GM12878 (cell line): ENCODE measurements around the gene C1GALT1. TPM values are rescaled to one million over a fixed set of nuclear protein-coding genes. Genes with fewer than 3 reads are reported as not detected.

Experiments used
- ATAC-seq: fragments of 200-7000 bp; cut with Tn5 transposase; 3 replicates; pipeline ENCODE4 v1.9.1; 2020; ENCODE audit warnings: mild to moderate bottlenecking, moderate library complexity
- BruUV-seq: library from RNA; stranded (reverse); fragments of 400-500 nt; replicated peaks from 2 replicates; lab custom pipeline; 2021; lab: Mats Ljungman, UMichigan
- CTCF ChIA-PET: fragments of 300-600 bp; sonication (Branson Sonifier 250); formaldehyde crosslinking; extraction: SDS; loops from one replicate; lab custom pipeline; 2021; ENCODE audit warnings: inconsistent platforms; lab: Yijun Ruan, JAX
- POLR2A ChIA-PET: fragments of 350-600 bp; formaldehyde crosslinking; extraction: SDS; loops from one replicate; lab custom pipeline; 2021; ENCODE audit warnings: inconsistent platforms; lab: Charles Lee
- RAD21 ChIA-PET: fragments of 300-600 bp; sonication (Branson Sonifier 250); formaldehyde crosslinking; loops from one replicate; lab custom pipeline; 2023; ENCODE audit warnings: antibody characterized with exemption; ENCODE audit not compliant: unreplicated experiment; lab: Charles Lee
- SMC1A ChIA-PET: fragments of 300-600 bp; sonication (Branson Sonifier 250); formaldehyde crosslinking; loops from one replicate; lab custom pipeline; 2023; ENCODE audit not compliant: unreplicated experiment, uncharacterized antibody; lab: Charles Lee
- DNase-seq: peaks from one replicate; pipeline ENCODE4 v3.0.0-alpha.2; 2011; ENCODE audit warnings: low read depth, low spot score
- FAIRE-seq: peaks from 3 replicates; lab custom pipeline; 2011; peaks lifted over from hg19 to GRCh38; lab: Jason Lieb, UNC
- H2AFZ ChIP-seq: 2 replicates; pipeline ENCODE4 v1.6.0; 2011; ENCODE audit warnings: low read depth, low read length, control low read depth; ENCODE audit not compliant: control insufficient read depth
- H3K27ac ChIP-seq: 2 replicates; pipeline ENCODE4 v1.5.1; 2011; ENCODE audit warnings: control low read depth; ENCODE audit not compliant: control insufficient read depth, insufficient read depth
- H3K27me3 ChIP-seq, 2 experiments: replicated peaks in 1 of 2; 2 replicates each; pipeline versions ENCODE4 v1.6.0 to v1.6.1; 2011; ENCODE audit warnings: low read length in 1 of 2; ENCODE audit not compliant: control insufficient read depth in 2 of 2, insufficient read depth in 2 of 2
- H3K36me3 ChIP-seq, 2 experiments: 2 replicates each; pipeline ENCODE4 v1.5.1; 2011; ENCODE audit warnings: low read length in 1 of 2; ENCODE audit not compliant: control insufficient read depth in 2 of 2, insufficient read depth in 2 of 2
- H3K4me1 ChIP-seq: 2 replicates; pipeline ENCODE4 v1.6.1; 2011; ENCODE audit warnings: mild to moderate bottlenecking, low read length, moderate library complexity, mixed read lengths; ENCODE audit not compliant: control insufficient read depth, insufficient read depth
- H3K4me2 ChIP-seq: 2 replicates; pipeline ENCODE4 v1.6.0; 2011; ENCODE audit warnings: control low read depth; ENCODE audit not compliant: control insufficient read depth, insufficient read depth
- H3K4me3 ChIP-seq: fragments of 200-600 bp; sonication (generic); 2 replicates; pipeline ENCODE4 v1.5.1; 2016
- H3K79me2 ChIP-seq: 2 replicates; pipeline ENCODE4 v1.6.0; 2011; ENCODE audit warnings: low read length; ENCODE audit not compliant: control insufficient read depth, insufficient read depth
- H3K9ac ChIP-seq: 2 replicates; pipeline ENCODE4 v1.8.0; 2011; ENCODE audit warnings: low read length, control low read depth, mixed read lengths; ENCODE audit not compliant: control insufficient read depth, insufficient read depth
- H3K9me3 ChIP-seq: replicated peaks from 3 replicates; pipeline ENCODE4 v1.5.1; 2011; ENCODE audit warnings: mild to moderate bottlenecking, low read length; ENCODE audit not compliant: control insufficient read depth, insufficient read depth
- H4K20me1 ChIP-seq: 2 replicates; pipeline ENCODE4 v1.6.0; 2011; ENCODE audit not compliant: control insufficient read depth, insufficient read depth
- EZH2 ChIP-seq: IDR thresholded peaks from 2 replicates; pipeline ENCODE4 v1.6.1; 2012; ENCODE audit warnings: low read depth, mild to moderate bottlenecking, control low read depth, inconsistent platforms, low read length, borderline replicate concordance; ENCODE audit not compliant: control insufficient read depth
- GATAD2B ChIP-seq: fragments of 450-650 bp; conservative IDR thresholded peaks from 2 replicates; pipeline ENCODE4 v1.6.1; 2017; ENCODE audit warnings: low read depth, mild to moderate bottlenecking, moderate library complexity
- IKZF1 ChIP-seq: fragments of 450-650 bp; conservative IDR thresholded peaks from 2 replicates; pipeline ENCODE4 v1.6.1; 2017; ENCODE audit warnings: antibody characterized with exemption, mild to moderate bottlenecking
- IKZF2 ChIP-seq, 2 experiments: fragments of 450-650 bp; IDR thresholded peaks; 2 replicates each; pipeline ENCODE4 v1.6.1; 2017; ENCODE audit warnings: mild to moderate bottlenecking in 2 of 2, moderate library complexity in 2 of 2
- NBN ChIP-seq: fragments of 450-650 bp; IDR thresholded peaks from 2 replicates; pipeline ENCODE4 v1.6.1; 2016
- RCOR1 ChIP-seq: conservative IDR thresholded peaks from 2 replicates; pipeline ENCODE4 v1.6.1; 2012; ENCODE audit warnings: low read depth, low read length, improper control_type of control experiment
- SIN3A ChIP-seq: IDR thresholded peaks from 2 replicates; pipeline ENCODE4 v1.6.1; 2012; ENCODE audit warnings: low read depth, low read length, improper control_type of control experiment
- ZNF217 ChIP-seq: fragments of 450-650 bp; IDR thresholded peaks from 2 replicates; pipeline ENCODE4 v1.6.1; 2017; ENCODE audit warnings: antibody characterized with exemption, mild to moderate bottlenecking
- WGBS: methylation state at CpG from one replicate; pipeline ENCODE4 v1.1.6; 2016; ENCODE audit warnings: low lambda C conversion rate; ENCODE audit not compliant: insufficient replicate concordance, insufficient coverage; ENCODE audit errors: missing lambda C conversion rate; 5-methylcytosine and 5-hydroxymethylcytosine counted together
- in situ Hi-C: fragments of 300-500 bp; cut with MboI; formaldehyde crosslinking; loops from 9 replicates; pipeline ENCODE4 v1.14.3; 2018; ENCODE audit warnings: mixed read lengths
- intact Hi-C: fragments of 100-400 bp; cut with micrococcal nuclease; formaldehyde crosslinking; loops from one replicate; pipeline ENCODE4 v1.14.2; 2022; ENCODE audit not compliant: unreplicated experiment
- polyA plus RNA-seq, 11 experiments: library from polyadenylated mRNA; depleted of rRNA in 4 of 11; unstranded in 6 of 11; stranded (reverse) in 5 of 11; fragments of >200 nt; fragmentation: Nextera tagmentation in 4 of 11; fragmentation: Illumina TruSeq in 1 of 11; extraction: Ambion mirVana in 4 of 11; extraction: Trizol in 1 of 11; gene quantifications; 1 replicate in 1 of 11; 2 replicates in 10 of 11; pipeline versions ENCODE4 v1.2.1 to v1.2.3, GENCODE V29; 2011 to 2016; ENCODE audit warnings: inconsistent platforms in 2 of 11, missing spikeins in 2 of 11, low read depth in 1 of 11
- total RNA-seq, 4 experiments: library from RNA; depleted of rRNA in 3 of 4; stranded (reverse); fragments of >200 nt in 3 of 4; fragmentation: Illumina TruSeq in 1 of 4; extraction: Trizol in 1 of 4; gene quantifications; 2 replicates each; pipeline versions ENCODE4 v1.2.1 to v1.2.3, GENCODE V29; 2013 to 2021
- TF ChIP-seq, protein P1 (sequence below): fragments of 450-650 bp; IDR thresholded peaks from 2 replicates; pipeline ENCODE4 v1.6.1; 2017; ENCODE audit warnings: low read depth, mild to moderate bottlenecking, moderate library complexity
- TF ChIP-seq, protein P2 (sequence below): fragments of 450-650 bp; conservative IDR thresholded peaks from 2 replicates; pipeline ENCODE4 v1.6.1; 2017; ENCODE audit warnings: mild to moderate bottlenecking, moderate library complexity

Gene C1GALT1
- total and polyA plus RNA-seq, 10 of the 15 experiments (the other 5 are each of a cell fraction or from before 2014, with no cell fraction given) = 1.6 to 25.0 (median 8.5) TPM

DNA sequence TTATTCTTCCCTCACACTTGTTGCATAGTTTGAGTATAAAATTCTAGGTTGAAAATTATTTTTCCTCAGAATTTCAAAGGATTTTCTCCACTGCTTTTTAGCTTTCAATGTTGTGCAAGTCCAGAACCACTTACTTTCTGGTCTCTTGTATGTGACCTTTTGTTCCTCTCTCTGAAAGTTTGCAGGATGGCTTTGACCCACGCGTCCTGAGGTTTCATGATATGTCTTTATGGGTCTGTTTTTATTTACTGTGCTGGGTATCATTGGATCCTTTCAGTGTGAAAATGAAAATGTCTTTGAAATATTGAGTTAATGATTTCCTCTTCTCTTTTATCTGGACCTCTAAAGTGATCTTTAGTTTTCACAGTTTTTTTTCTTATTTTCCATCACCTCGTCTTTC, 38.5 kb downstream of the C1GALT1 start (continued):
- TF ChIP-seq EZH2 = no peak

DNA sequence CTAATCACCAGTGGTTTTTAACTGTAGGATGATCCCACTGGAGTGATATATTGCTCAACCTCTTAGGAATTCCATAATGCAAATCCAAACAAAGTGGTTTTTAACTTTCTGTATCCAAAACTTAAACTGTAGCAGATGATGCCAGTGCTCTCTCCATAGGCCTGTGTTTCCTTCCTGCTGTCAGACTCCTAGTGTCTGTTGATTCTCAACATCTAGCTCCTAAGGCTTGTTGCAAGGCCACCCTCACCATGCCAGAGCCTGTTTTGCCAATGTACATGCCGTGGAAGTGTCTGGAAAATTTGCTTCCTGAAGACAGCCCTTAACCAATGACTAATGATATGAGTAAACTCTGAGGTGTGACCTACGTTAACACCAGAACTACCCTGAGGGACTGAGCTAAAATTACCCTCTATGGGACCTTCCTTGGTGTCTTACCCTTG, 39.3 kb downstream of the C1GALT1 start:
- TF ChIP-seq IKZF1 (no peak; the same call in 1 of the 2 replicates), IKZF2 (IDR thresholded peaks at IDR 0.05) (peak in 1 of 2 experiments; percentile 32; a peak in 1 of 4 replicates)
- Histone ChIP-seq H3K36me3 (no peaks in the 10 kb centered on the region; a peak in 1 of 4 replicates), H3K79me2 (no peaks in the 10 kb centered on the region; the same call in 1 of the 2 replicates), H3K4me3 (no peak overlapping the region), H3K4me2 (no peak overlapping the region), H3K27ac (no peak overlapping the region), H3K4me1 (no peaks in the 10 kb centered on the region), H3K27me3 (no peaks in the 10 kb centered on the region), H2AFZ (no peak overlapping the region), H3K9ac (no peak overlapping the region), H3K9me3 (no peaks in the 10 kb centered on the region; the same call in 2 of the 3 replicates), H4K20me1 (no peaks in the 10 kb centered on the region)
- ChIA-PET POLR2A (no interaction called here), RAD21 (interaction anchor here (0.7 to 1.7 kb wide), 4 partner anchors 19 to 98 kb away, joined by 3 to 6 read pairs (median 4); no protein-coding TSS in a partner anchor), SMC1A (interaction anchor here (0.9 to 1.9 kb wide), 12 partner anchors 10 to 101 kb away, joined by 3 to 5 read pairs (median 4); no protein-coding TSS in a partner anchor), CTCF (interaction anchor here (0.8 to 2.1 kb wide), 5 partner anchors 9 to 57 kb away, joined by 3 to 6 read pairs (median 3); no protein-coding TSS in a partner anchor)
- FAIRE-seq (no peak), DNase-seq (no peak), ATAC-seq (peak; percentile 41; the same call in 2 of the 3 replicates)
- BruUV-seq = no TSS peak
- intact Hi-C loops = no loop called here
- WGBS = 29% methylated on average over 2 of the region's 2 CpGs
- in situ Hi-C loops = no loop called here

DNA sequence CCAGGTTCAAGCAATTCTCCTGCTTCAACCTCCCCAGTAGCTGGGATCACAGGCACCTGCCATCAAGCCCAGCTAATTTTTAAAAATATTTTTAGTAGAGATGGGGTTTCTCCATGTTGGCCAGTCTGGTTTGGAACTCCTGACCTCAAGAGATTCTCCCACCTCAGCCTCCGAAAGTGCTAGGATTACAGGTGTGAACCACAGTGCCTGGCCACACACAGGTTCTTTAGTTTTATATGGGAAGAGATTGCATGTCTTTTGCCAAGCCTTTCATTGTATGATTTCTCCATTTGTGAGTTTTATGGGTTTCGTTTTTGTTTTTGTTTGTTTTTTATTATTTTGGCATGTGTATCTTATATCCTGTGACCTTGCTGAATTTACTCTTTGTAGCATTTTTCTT, 40.9 kb downstream of the C1GALT1 start:
- no peaks in the 10 kb centered on the region for H4K20me1 ChIP-seq
- ChIA-PET RAD21 (no interaction called here), SMC1A (interaction anchor here (1.5 kb wide), 1 partner anchor 12 kb away, joined by 3 read pairs; no protein-coding TSS in a partner anchor), POLR2A (no interaction called here), CTCF (no interaction called here)
- intact Hi-C loops = no loop called here
- FAIRE-seq (no peak), DNase-seq (no peak), ATAC-seq (no peak)
- H3K27me3 ChIP-seq = no peaks in the 10 kb centered on the region
- H3K36me3 ChIP-seq = no peaks in the 10 kb centered on the region
- H3K79me2 ChIP-seq = no peaks in the 10 kb centered on the region; the same call in 1 of the 2 replicates
- in situ Hi-C loops = no loop called here
- H3K4me2 ChIP-seq = no peak overlapping the region
- H2AFZ ChIP-seq = no peak overlapping the region
- no peaks in the 10 kb centered on the region for H3K4me1 ChIP-seq
- WGBS = 97% methylated on average over 2 of the region's 2 CpGs
- BruUV-seq = no TSS peak
- TF ChIP-seq NBN (no peak), ZNF217 (no peak), IKZF2 (IDR thresholded peaks at IDR 0.05) (no peak), GATAD2B (no peak), SIN3A (no peak), RCOR1 (no peak)
- TF ChIP-seq, protein P1, sequence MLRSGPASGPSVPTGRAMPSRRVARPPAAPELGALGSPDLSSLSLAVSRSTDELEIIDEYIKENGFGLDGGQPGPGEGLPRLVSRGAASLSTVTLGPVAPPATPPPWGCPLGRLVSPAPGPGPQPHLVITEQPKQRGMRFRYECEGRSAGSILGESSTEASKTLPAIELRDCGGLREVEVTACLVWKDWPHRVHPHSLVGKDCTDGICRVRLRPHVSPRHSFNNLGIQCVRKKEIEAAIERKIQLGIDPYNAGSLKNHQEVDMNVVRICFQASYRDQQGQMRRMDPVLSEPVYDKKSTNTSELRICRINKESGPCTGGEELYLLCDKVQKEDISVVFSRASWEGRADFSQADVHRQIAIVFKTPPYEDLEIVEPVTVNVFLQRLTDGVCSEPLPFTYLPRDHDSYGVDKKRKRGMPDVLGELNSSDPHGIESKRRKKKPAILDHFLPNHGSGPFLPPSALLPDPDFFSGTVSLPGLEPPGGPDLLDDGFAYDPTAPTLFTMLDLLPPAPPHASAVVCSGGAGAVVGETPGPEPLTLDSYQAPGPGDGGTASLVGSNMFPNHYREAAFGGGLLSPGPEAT = no peak
- TF ChIP-seq, protein P2, sequence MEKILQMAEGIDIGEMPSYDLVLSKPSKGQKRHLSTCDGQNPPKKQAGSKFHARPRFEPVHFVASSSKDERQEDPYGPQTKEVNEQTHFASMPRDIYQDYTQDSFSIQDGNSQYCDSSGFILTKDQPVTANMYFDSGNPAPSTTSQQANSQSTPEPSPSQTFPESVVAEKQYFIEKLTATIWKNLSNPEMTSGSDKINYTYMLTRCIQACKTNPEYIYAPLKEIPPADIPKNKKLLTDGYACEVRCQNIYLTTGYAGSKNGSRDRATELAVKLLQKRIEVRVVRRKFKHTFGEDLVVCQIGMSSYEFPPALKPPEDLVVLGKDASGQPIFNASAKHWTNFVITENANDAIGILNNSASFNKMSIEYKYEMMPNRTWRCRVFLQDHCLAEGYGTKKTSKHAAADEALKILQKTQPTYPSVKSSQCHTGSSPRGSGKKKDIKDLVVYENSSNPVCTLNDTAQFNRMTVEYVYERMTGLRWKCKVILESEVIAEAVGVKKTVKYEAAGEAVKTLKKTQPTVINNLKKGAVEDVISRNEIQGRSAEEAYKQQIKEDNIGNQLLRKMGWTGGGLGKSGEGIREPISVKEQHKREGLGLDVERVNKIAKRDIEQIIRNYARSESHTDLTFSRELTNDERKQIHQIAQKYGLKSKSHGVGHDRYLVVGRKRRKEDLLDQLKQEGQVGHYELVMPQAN = no peak
- H3K4me3 ChIP-seq = no peak overlapping the region
- no peak overlapping the region for H3K27ac ChIP-seq
- no peak overlapping the region for H3K9ac ChIP-seq
- no peaks in the 10 kb centered on the region; the same call in 2 of the 3 replicates for H3K9me3 ChIP-seq
